ENCODE results near the gene DPH7.
A peak's percentile ranks its signal among the peaks of the same experiment; 100 is the strongest.
"Not testable (repeated sequence)": the region's sequence is repeated elsewhere in the genome, so short reads cannot be mapped to it uniquely, and the experiment has no call there.

Gene DPH7

GRCh38 chr9:137580209-137580953, 1.7 kb upstream of the DPH7 start:
- DNase-seq (ENCODE audit: low read depth): no peak

- DNase-seq (ENCODE audit: low read depth): no peak
These were observed 507 bp upstream of the DPH7 start for GRCh38 chr9:137579259-137579604.

- peak; percentile 22 for DNase-seq (ENCODE audit: low read depth)
These were observed 2.9 kb downstream of the DPH7 start for GRCh38 chr9:137575716-137576411.

- DNase-seq (ENCODE audit: low read depth): no peak
These were observed 3.4 kb downstream of the DPH7 start for GRCh38 chr9:137575364-137575715.

GRCh38 chr9:137574192-137574591, 4.5 kb downstream of the DPH7 start:
- DNase-seq (ENCODE audit: low read depth): no peak

- DNase-seq (ENCODE audit: low read depth): no peak
These were observed 8.2 kb downstream of the DPH7 start for GRCh38 chr9:137570566-137570965.

GRCh38 chr9:137569609-137570203, 9.0 kb downstream of the DPH7 start:
- DNase-seq (ENCODE audit: low read depth): no peak

GRCh38 chr9:137568445-137568844, 10.3 kb downstream of the DPH7 start:
- not testable (repeated sequence) for DNase-seq (ENCODE audit: low read depth)

GRCh38 chr9:137564817-137565411, 13.8 kb downstream of the DPH7 start:
- no peak for DNase-seq (ENCODE audit: low read depth)

- no peak for DNase-seq (ENCODE audit: low read depth)
These were observed 14.6 kb downstream of the DPH7 start for GRCh38 chr9:137564134-137564533.

- no peak for DNase-seq (ENCODE audit: low read depth)
These were observed 20.6 kb downstream of the DPH7 start for GRCh38 chr9:137558127-137558526.

GRCh38 chr9:137556069-137556838, 22.5 kb downstream of the DPH7 start:
- no peak for DNase-seq (ENCODE audit: low read depth)

GRCh38 chr9:137555179-137555578, 23.5 kb downstream of the DPH7 start:
- DNase-seq (ENCODE audit: low read depth): no peak

GRCh38 chr9:137554349-137554748, 24.4 kb downstream of the DPH7 start:
- DNase-seq (ENCODE audit: low read depth): no peak

- DNase-seq (ENCODE audit: low read depth): not testable (repeated sequence)
These were observed 25.1 kb downstream of the DPH7 start for GRCh38 chr9:137553654-137554053.

GRCh38 chr9:137552022-137552768, 26.5 kb downstream of the DPH7 start:
- no peak for DNase-seq (ENCODE audit: low read depth)

GRCh38 chr9:137551264-137552021, 27.3 kb downstream of the DPH7 start, which contains the start of gene MRPL41:
TSS of gene MRPL41 (plus strand) at chr9:137551879. CDS start at chr9:137552082, 203 bp downstream.
- peak; percentile 89 for DNase-seq (ENCODE audit: low read depth)

GRCh38 chr9:137550958-137551263, 27.8 kb downstream of the DPH7 start:
- DNase-seq (ENCODE audit: low read depth): not testable (repeated sequence)

- DNase-seq (ENCODE audit: low read depth): peak; percentile 71
These were observed 28.5 kb downstream of the DPH7 start, which contains the start of gene PNPLA7 for GRCh38 chr9:137550231-137550621. TSS of gene PNPLA7 (minus strand) at chr9:137550402. CDS start at chr9:137550197, 205 bp downstream.

- DNase-seq (ENCODE audit: low read depth): no peak
These were observed 30.8 kb downstream of the DPH7 start for GRCh38 chr9:137547687-137548543.

Measured in ELR (cell line).